PFSK-1 (cell line): ENCODE results near the gene IGSF8. TPM values are rescaled to one million over a fixed set of nuclear protein-coding genes. Genes with fewer than 3 reads are reported as not detected.

Source experiments
- FOXP2 ChIP-seq: optimal IDR thresholded peaks from 2 replicates; pipeline ENCODE3; 2011; ENCODE audit warnings: borderline replicate concordance, control low read depth, inconsistent platforms; ENCODE audit not compliant: insufficient read depth; ENCODE audit errors: extremely low read length, extremely low read depth
- POLR2AphosphoS5 ChIP-seq: IDR thresholded peaks from 2 replicates; pipeline ENCODE4 v1.6.1; 2012; ENCODE audit warnings: low read depth, mild to moderate bottlenecking, control low read depth, low read length, moderate library complexity
- REST ChIP-seq, 2 experiments: IDR thresholded peaks; 2 replicates each; pipeline versions ENCODE4 v1.6.1 to v1.8.0; 2011 to 2012; ENCODE audit warnings: low read depth in 2 of 2, low read length in 2 of 2, control low read depth in 1 of 2, inconsistent platforms in 1 of 2, mild to moderate bottlenecking in 1 of 2, moderate library complexity in 1 of 2; ENCODE audit not compliant: insufficient read depth in 1 of 2
- SIN3A ChIP-seq: IDR thresholded peaks from 2 replicates; pipeline ENCODE4 v1.6.1; 2012; ENCODE audit warnings: mild to moderate bottlenecking, low read length, moderate library complexity, borderline replicate concordance; ENCODE audit not compliant: insufficient read depth
- TAF1 ChIP-seq: IDR thresholded peaks from 2 replicates; pipeline ENCODE4 v1.6.1; 2012; ENCODE audit warnings: low read length, control low read depth, borderline replicate concordance; ENCODE audit not compliant: insufficient read depth
- polyA plus RNA-seq: library from polyadenylated mRNA; unstranded; fragments of >200 nt; gene quantifications from one replicate; pipeline ENCODE4 v1.2.1, GENCODE V29; 2012; ENCODE audit warnings: low read depth, missing spikeins; ENCODE audit not compliant: insufficient read length

The IGSF8 gene
- 15.6 TPM for polyA plus RNA-seq

DNA sequence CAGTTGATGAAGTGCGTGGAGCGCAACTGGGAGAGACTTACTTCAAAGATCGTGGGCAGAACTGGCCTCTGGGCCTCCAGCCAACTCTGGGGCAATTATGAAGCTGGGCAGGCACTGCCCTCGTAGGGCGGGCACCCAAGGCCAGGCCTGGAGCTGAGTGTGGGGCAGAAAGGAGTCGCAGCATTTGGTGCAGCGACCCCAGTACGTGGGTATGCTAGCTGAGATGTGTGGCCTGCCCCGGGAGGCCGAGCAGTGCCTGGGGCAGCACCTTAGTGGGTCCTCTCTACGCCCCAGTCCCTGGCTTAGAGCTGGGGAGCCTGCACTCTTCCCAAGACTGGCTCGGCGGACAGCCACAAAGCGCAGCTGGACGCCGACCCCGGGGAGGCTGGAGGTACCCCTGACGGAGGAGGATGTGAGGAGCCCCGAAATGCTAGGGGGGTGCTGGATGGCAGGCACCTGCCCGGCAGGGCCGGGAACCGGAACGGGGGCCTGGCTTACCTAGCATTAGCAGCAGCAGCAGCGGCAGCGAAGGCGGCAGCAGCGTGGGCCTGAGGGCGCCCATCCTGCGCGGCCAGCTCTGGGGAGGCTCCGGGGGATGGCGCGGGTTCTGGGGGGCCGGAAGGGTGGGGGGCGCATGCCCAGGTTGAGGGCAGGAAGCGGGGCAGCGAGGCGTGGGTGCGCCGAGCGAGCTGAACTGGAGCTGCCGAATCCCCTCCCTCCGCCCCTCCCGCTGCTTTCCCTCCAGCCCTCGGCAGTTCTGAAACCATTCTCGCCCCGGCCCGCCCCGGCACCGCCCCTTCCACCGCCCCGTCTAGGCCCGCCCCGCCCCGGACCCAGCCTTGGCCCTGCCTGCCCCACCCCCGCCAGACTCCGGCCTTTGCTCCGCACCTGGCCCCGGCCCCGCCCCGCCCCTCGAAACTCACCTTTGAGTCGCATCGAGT, at the start of gene IGSF8:
IGSF8 (minus strand) TSS at position 709 of the 941 bp plus-strand sequence; CDS start at position 562, 147 bp downstream.
- TF ChIP-seq FOXP2 (no peak), REST (IDR thresholded peaks at IDR 0.05; ENCODE audit: insufficient read depth in 1 of 2, low read depth in 2 of 2, low read length in 2 of 2) (no peak), POLR2AphosphoS5 (no peak), TAF1 (no peak), SIN3A (no peak)

DNA sequence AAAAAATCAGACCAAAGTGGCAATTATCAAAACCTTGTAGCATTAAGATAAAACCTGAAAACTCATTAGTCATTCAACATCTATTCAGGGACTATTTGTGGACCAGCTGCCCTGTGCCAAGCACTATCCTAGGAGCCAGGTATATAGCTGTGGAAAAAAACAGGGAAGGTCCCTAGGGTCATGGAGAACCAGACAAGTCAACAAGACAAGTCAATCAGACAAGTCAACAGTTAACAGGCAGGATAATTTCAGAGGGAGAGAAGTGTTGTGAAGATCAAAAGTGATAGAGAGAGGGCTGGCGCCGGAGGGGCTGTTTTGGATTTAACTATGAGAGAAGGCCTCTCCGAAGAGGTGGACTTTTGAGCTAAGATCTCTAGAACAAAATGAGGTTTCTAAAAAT, 49.7 kb upstream of the IGSF8 start:
- TF ChIP-seq REST (IDR thresholded peaks at IDR 0.05; ENCODE audit: insufficient read depth in 1 of 2, low read depth in 2 of 2, low read length in 2 of 2) (no peak), POLR2AphosphoS5 (no peak), SIN3A (no peak), TAF1 (no peak), FOXP2 (no peak)

DNA sequence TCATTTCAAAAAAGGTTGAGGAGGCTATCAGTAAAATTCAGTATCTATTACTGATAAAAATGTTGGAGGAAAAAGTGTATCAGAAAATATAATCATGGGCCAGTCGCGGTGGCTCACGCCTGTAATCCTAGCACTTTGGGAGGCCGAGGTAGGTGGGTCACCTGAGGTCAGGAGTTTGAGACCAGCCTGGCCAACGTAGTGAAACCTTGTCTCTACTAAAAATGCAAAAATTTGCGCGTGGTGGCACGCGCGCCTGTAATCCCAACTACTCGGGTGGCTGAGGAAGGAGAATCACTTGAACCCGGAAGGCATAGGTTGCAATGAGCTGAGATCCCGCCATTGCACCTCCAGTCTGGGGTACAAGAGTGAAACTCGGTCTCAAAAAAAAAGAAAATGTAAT, 47.7 kb upstream of the IGSF8 start:
- TF ChIP-seq POLR2AphosphoS5: no peak
- no peak for TF ChIP-seq FOXP2
- no peak for TF ChIP-seq TAF1
- TF ChIP-seq REST (IDR thresholded peaks at IDR 0.05; ENCODE audit: insufficient read depth in 1 of 2, low read depth in 2 of 2, low read length in 2 of 2): no peak
- TF ChIP-seq SIN3A: no peak

GRCh38 chr1:160144921-160145320, 46.5 kb upstream of the IGSF8 start:
- TF ChIP-seq TAF1 (no peak), REST (IDR thresholded peaks at IDR 0.05; ENCODE audit: insufficient read depth in 1 of 2, low read depth in 2 of 2, low read length in 2 of 2) (no peak), SIN3A (no peak), FOXP2 (no peak), POLR2AphosphoS5 (no peak)
